DOHH2 (cell line): ENCODE measurements around the gene GNAT1.

Experiments
- EZH2phosphoT487 ChIP-seq: fragments of 200-600 bp; sonication (generic); IDR thresholded peaks from 2 replicates; pipeline ENCODE4 v1.6.1; 2017; ENCODE audit warnings: borderline replicate concordance, mild to moderate bottlenecking, antibody characterized with exemption, low read length, moderate library complexity, mixed read lengths
- TF ChIP-seq, protein P1 (sequence below): fragments of 200-600 bp; sonication (generic); IDR thresholded peaks from one replicate; pipeline ENCODE4 v1.5.1; 2014; ENCODE audit warnings: antibody characterized with exemption, mild to moderate bottlenecking, low read depth, low read length; ENCODE audit not compliant: poor library complexity, severe bottlenecking

DNA sequence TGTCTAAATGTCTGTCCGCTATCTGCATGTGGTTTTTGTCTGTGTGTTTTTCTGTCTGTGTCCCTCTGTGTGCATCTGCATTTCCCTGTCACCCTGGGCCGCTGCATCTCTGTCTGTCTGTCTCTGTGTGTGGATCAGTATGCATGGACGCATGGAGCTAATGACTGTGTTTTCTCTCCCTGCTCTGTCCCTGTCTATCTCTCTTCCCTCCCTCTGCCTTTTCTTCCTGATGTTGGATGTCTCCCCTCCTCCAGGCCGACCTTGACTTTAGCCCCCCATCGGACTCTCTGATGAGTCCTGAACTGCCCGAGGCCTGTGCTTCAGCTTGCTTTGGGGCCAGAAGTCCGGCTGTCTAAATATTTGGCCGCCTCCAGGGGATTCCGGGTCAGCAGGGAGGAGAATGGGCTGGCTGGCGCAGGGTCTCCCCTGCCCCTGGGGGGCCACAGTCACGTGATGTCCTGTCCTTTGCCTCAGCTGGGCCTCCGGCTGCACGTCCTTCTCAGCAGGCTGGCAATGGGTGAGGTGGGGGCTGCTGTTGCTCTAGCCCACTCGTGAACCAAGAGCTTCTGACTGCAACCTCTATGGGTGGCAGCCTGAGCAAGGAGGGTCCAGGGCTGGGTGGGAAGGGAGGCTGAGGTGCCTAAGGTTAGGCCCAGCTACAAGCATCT, 17.4 kb downstream of the GNAT1 start:
- TF ChIP-seq, protein P1, sequence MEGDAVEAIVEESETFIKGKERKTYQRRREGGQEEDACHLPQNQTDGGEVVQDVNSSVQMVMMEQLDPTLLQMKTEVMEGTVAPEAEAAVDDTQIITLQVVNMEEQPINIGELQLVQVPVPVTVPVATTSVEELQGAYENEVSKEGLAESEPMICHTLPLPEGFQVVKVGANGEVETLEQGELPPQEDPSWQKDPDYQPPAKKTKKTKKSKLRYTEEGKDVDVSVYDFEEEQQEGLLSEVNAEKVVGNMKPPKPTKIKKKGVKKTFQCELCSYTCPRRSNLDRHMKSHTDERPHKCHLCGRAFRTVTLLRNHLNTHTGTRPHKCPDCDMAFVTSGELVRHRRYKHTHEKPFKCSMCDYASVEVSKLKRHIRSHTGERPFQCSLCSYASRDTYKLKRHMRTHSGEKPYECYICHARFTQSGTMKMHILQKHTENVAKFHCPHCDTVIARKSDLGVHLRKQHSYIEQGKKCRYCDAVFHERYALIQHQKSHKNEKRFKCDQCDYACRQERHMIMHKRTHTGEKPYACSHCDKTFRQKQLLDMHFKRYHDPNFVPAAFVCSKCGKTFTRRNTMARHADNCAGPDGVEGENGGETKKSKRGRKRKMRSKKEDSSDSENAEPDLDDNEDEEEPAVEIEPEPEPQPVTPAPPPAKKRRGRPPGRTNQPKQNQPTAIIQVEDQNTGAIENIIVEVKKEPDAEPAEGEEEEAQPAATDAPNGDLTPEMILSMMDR, result no peak
- no peak for TF ChIP-seq EZH2phosphoT487
